ENCODE results near the gene CATSPER3. TPM values are rescaled to one million over a fixed set of nuclear protein-coding genes. Genes with fewer than 3 reads are reported as not detected.

Gene CATSPER3
- total and polyA plus RNA-seq, 2 of the 13 experiments (the other 11 are each of a cell fraction or from before 2014, with no cell fraction given), result 0.33 to 0.37 TPM

DNA sequence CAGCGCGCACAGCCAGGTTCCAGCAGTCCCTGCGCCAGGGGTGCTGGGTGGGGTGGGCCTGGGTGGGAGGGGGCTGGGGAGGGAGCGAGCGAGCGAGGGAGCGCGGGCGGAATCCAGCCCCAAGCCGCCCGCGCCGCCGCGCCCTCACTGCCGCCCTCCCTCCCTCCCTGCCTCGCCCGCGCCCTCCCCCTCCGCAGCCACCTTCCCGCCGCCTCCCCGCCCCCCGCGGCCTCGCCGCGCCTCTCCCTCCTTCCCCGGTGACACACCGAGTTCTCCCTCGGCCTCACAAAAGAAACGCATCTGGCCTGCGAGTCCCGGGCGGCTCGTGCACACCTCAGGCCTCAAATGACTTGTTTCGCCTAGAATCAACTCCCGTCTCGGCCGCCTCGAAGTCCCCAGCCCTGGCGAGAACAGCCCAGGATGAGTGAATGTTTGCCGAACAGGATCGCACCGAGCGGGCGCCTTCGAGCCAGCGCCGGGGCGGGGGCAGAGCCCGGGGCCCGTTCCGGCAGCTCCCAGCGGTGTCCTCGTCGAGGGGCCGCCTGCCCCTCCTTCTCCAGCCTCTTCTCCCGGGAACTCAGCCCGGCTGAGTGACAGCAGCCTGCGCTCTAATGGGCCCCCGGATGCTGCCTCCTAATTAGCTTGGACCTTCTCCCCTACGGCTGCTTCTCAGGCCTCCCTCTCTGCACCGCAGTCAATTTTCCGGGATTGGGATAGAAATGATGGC is 66.7 kb downstream of the CATSPER3 start (continued):
- TF ChIP-seq, protein P1, sequence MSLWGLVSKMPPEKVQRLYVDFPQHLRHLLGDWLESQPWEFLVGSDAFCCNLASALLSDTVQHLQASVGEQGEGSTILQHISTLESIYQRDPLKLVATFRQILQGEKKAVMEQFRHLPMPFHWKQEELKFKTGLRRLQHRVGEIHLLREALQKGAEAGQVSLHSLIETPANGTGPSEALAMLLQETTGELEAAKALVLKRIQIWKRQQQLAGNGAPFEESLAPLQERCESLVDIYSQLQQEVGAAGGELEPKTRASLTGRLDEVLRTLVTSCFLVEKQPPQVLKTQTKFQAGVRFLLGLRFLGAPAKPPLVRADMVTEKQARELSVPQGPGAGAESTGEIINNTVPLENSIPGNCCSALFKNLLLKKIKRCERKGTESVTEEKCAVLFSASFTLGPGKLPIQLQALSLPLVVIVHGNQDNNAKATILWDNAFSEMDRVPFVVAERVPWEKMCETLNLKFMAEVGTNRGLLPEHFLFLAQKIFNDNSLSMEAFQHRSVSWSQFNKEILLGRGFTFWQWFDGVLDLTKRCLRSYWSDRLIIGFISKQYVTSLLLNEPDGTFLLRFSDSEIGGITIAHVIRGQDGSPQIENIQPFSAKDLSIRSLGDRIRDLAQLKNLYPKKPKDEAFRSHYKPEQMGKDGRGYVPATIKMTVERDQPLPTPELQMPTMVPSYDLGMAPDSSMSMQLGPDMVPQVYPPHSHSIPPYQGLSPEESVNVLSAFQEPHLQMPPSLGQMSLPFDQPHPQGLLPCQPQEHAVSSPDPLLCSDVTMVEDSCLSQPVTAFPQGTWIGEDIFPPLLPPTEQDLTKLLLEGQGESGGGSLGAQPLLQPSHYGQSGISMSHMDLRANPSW (CRISPR knock-in tag; IDR thresholded peaks at IDR 0.05; ENCODE audit: borderline replicate concordance), result no peak
- TF ChIP-seq CEBPB (IDR thresholded peaks at IDR 0.05; ENCODE audit: borderline replicate concordance, low read depth, low read length) (no peak), ZMYM3 (CRISPR knock-in tag; IDR thresholded peaks at IDR 0.05) (no peak), PCBP2 (optimal IDR thresholded peaks at IDR 0.05; ENCODE audit: low read depth, low read length, poor library complexity, severe bottlenecking) (no peak), ZNF335 (CRISPR knock-in tag; IDR thresholded peaks at IDR 0.05) (no peak), ZNF782 (CRISPR knock-in tag; IDR thresholded peaks at IDR 0.05; ENCODE audit: borderline replicate concordance) (peak; percentile 52; the same call in 1 of the 2 replicates), ZNF337 (CRISPR knock-in tag; IDR thresholded peaks at IDR 0.05; ENCODE audit: borderline replicate concordance, low read depth) (no peak), RFXAP (CRISPR knock-in tag; IDR thresholded peaks at IDR 0.05; ENCODE audit: borderline replicate concordance) (no peak), ZNF329 (CRISPR knock-in tag; IDR thresholded peaks at IDR 0.05; ENCODE audit: low read depth) (no peak), NFYC (CRISPR knock-in tag; IDR thresholded peaks at IDR 0.05) (no peak), HDAC1 (CRISPR knock-in tag; IDR thresholded peaks at IDR 0.05) (peak; percentile 62), MAFK (conservative IDR thresholded peaks at IDR 0.05 in 1 of 2, IDR thresholded peaks at IDR 0.05 in 1 of 2; ENCODE audit: low read length in 2 of 2) (no peak), MYNN (CRISPR knock-in tag; IDR thresholded peaks at IDR 0.05; ENCODE audit: low read depth) (no peak)
- TF ChIP-seq, protein P2, sequence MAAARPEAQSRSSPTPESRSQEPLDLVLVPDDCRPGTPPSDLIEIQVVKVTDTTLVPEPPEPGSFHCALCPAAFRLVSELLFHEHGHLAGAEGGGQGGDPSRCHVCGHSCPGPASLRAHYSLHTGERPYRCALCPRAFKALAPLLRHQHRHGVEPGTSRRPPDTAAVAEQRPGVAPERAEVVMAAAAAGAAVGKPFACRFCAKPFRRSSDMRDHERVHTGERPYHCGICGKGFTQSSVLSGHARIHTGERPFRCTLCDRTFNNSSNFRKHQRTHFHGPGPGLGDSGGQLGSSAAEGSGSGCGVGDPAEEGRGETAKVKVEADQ (CRISPR knock-in tag; IDR thresholded peaks at IDR 0.05; ENCODE audit: borderline replicate concordance), result peak; percentile 62; the same call in 1 of the 2 replicates
- TF ChIP-seq, protein P3, sequence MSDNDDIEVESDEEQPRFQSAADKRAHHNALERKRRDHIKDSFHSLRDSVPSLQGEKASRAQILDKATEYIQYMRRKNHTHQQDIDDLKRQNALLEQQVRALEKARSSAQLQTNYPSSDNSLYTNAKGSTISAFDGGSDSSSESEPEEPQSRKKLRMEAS (IDR thresholded peaks at IDR 0.05), result peak; percentile 62; the same call in 1 of the 2 replicates
- TF ChIP-seq, protein P4, sequence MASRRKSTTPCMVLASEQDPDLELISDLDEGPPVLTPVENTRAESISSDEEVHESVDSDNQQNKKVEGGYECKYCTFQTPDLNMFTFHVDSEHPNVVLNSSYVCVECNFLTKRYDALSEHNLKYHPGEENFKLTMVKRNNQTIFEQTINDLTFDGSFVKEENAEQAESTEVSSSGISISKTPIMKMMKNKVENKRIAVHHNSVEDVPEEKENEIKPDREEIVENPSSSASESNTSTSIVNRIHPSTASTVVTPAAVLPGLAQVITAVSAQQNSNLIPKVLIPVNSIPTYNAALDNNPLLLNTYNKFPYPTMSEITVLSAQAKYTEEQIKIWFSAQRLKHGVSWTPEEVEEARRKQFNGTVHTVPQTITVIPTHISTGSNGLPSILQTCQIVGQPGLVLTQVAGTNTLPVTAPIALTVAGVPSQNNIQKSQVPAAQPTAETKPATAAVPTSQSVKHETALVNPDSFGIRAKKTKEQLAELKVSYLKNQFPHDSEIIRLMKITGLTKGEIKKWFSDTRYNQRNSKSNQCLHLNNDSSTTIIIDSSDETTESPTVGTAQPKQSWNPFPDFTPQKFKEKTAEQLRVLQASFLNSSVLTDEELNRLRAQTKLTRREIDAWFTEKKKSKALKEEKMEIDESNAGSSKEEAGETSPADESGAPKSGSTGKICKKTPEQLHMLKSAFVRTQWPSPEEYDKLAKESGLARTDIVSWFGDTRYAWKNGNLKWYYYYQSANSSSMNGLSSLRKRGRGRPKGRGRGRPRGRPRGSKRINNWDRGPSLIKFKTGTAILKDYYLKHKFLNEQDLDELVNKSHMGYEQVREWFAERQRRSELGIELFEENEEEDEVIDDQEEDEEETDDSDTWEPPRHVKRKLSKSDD (CRISPR knock-in tag; IDR thresholded peaks at IDR 0.05; ENCODE audit: low read depth), result no peak
- TF ChIP-seq, protein P5, sequence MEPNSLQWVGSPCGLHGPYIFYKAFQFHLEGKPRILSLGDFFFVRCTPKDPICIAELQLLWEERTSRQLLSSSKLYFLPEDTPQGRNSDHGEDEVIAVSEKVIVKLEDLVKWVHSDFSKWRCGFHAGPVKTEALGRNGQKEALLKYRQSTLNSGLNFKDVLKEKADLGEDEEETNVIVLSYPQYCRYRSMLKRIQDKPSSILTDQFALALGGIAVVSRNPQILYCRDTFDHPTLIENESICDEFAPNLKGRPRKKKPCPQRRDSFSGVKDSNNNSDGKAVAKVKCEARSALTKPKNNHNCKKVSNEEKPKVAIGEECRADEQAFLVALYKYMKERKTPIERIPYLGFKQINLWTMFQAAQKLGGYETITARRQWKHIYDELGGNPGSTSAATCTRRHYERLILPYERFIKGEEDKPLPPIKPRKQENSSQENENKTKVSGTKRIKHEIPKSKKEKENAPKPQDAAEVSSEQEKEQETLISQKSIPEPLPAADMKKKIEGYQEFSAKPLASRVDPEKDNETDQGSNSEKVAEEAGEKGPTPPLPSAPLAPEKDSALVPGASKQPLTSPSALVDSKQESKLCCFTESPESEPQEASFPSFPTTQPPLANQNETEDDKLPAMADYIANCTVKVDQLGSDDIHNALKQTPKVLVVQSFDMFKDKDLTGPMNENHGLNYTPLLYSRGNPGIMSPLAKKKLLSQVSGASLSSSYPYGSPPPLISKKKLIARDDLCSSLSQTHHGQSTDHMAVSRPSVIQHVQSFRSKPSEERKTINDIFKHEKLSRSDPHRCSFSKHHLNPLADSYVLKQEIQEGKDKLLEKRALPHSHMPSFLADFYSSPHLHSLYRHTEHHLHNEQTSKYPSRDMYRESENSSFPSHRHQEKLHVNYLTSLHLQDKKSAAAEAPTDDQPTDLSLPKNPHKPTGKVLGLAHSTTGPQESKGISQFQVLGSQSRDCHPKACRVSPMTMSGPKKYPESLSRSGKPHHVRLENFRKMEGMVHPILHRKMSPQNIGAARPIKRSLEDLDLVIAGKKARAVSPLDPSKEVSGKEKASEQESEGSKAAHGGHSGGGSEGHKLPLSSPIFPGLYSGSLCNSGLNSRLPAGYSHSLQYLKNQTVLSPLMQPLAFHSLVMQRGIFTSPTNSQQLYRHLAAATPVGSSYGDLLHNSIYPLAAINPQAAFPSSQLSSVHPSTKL (CRISPR knock-in tag; IDR thresholded peaks at IDR 0.05), result peak; percentile 49
